Measurements from ENCODE around the gene EHBP1.

DNA sequence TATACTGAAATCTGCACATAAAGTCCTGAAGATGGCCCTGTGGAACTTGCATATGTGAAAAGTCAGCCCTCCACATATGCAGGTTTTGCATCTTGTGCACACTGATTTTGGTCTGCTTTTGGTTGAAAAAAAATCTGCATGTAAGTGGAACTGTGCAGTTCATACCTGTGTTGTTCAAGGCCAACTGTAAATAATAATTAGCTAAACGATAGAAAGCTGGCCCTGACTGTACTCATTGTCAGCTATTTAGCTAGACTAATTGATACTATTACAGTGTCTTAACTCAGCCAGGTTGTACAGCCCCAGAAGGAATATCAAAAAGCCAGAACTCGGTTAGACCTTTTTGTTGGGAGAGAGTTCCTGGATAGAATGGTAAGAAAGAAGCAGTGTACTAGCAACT is 54.5 kb downstream of the EHBP1 start:
- TF ChIP-seq, protein P1, sequence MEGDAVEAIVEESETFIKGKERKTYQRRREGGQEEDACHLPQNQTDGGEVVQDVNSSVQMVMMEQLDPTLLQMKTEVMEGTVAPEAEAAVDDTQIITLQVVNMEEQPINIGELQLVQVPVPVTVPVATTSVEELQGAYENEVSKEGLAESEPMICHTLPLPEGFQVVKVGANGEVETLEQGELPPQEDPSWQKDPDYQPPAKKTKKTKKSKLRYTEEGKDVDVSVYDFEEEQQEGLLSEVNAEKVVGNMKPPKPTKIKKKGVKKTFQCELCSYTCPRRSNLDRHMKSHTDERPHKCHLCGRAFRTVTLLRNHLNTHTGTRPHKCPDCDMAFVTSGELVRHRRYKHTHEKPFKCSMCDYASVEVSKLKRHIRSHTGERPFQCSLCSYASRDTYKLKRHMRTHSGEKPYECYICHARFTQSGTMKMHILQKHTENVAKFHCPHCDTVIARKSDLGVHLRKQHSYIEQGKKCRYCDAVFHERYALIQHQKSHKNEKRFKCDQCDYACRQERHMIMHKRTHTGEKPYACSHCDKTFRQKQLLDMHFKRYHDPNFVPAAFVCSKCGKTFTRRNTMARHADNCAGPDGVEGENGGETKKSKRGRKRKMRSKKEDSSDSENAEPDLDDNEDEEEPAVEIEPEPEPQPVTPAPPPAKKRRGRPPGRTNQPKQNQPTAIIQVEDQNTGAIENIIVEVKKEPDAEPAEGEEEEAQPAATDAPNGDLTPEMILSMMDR (IDR thresholded peaks at IDR 0.05; ENCODE audit: low read length), result no peak
- no peak for TF ChIP-seq EZH2 (IDR thresholded peaks at IDR 0.05; ENCODE audit: borderline replicate concordance, low read length)
